Activated gamma-delta T cell treated with anti-CD3 and anti-CD28 coated beads, Interleukin-2, amount 50 U/mL, for 16 hours (primary cell): ENCODE data around the gene LARP6.

ENCODE experiments used
- DNase-seq: peaks from one replicate; pipeline ENCODE4 v3.0.0-alpha.2; 2020; ENCODE audit warnings: low read depth

LARP6 gene

GRCh38 chr15:70793694-70794093 is 60.3 kb downstream of the LARP6 start:
- no peak for DNase-seq

GRCh38 chr15:70792171-70792573 is 61.8 kb downstream of the LARP6 start:
- DNase-seq = no peak

- no peak for DNase-seq
Observed at GRCh38 chr15:70791259-70791658, 62.7 kb downstream of the LARP6 start.

GRCh38 chr15:70789213-70789612 is 64.7 kb downstream of the LARP6 start:
- DNase-seq = no peak

GRCh38 chr15:70788114-70789049 is 65.6 kb downstream of the LARP6 start:
- DNase-seq = no peak

- DNase-seq = no peak
Observed at GRCh38 chr15:70786996-70787395, 67.0 kb downstream of the LARP6 start.

GRCh38 chr15:70783610-70784022 is 70.3 kb downstream of the LARP6 start:
- no peak for DNase-seq

GRCh38 chr15:70783041-70783440 is 70.9 kb downstream of the LARP6 start:
- DNase-seq = no peak

- no peak for DNase-seq
Observed at GRCh38 chr15:70781236-70781635, 72.7 kb downstream of the LARP6 start.
